Measurements from ENCODE around the gene CERS6.

Gene CERS6

GRCh38 chr2:168684921-168685599 is 229.0 kb downstream of the CERS6 start:
- no peak for DNase-seq

- DNase-seq = no peak
Observed at GRCh38 chr2:168685600-168686451, 229.8 kb downstream of the CERS6 start.

GRCh38 chr2:168686452-168687191 is 230.6 kb downstream of the CERS6 start:
- DNase-seq = no peak

GRCh38 chr2:168687314-168687713 is 231.2 kb downstream of the CERS6 start:
- no peak for DNase-seq

- no peak for DNase-seq
Observed at GRCh38 chr2:168690381-168690885, 234.4 kb downstream of the CERS6 start.

- no peak for DNase-seq
Observed at GRCh38 chr2:168691221-168691620, 235.1 kb downstream of the CERS6 start.

GRCh38 chr2:168692132-168692744 is 236.2 kb downstream of the CERS6 start:
- no peak for DNase-seq

GRCh38 chr2:168694173-168694572 is 238.1 kb downstream of the CERS6 start:
- no peak for DNase-seq

GRCh38 chr2:168694866-168695265 is 238.8 kb downstream of the CERS6 start:
- DNase-seq = no peak

GRCh38 chr2:168697668-168698121 is 241.6 kb downstream of the CERS6 start:
- DNase-seq = no peak

- peak; percentile 46 for DNase-seq
Observed at GRCh38 chr2:168698969-168699368, 242.9 kb downstream of the CERS6 start.

GRCh38 chr2:168699844-168700417 is 243.9 kb downstream of the CERS6 start:
- peak; percentile 44 for DNase-seq

GRCh38 chr2:168700615-168701245 is 244.7 kb downstream of the CERS6 start:
- no peak for DNase-seq

- no peak for DNase-seq
Observed at GRCh38 chr2:168702579-168702978, 246.5 kb downstream of the CERS6 start.

- DNase-seq = no peak
Observed at GRCh38 chr2:168703926-168704325, 247.9 kb downstream of the CERS6 start.

GRCh38 chr2:168705534-168706470 is 249.7 kb downstream of the CERS6 start:
- DNase-seq = no peak

GRCh38 chr2:168706806-168707205 is 250.7 kb downstream of the CERS6 start:
- no peak for DNase-seq

GRCh38 chr2:168708080-168708479 is 252.0 kb downstream of the CERS6 start:
- no peak for DNase-seq

GRCh38 chr2:168710754-168711467 is 254.8 kb downstream of the CERS6 start:
- no peak for DNase-seq

- DNase-seq = no peak
Observed at GRCh38 chr2:168712053-168712452, 256.0 kb downstream of the CERS6 start.

Data from DMS 273 treated with DMSO at 0.1 percent for 48 hours (cell line).